Activated naive CD8-positive, alpha-beta T cell treated with anti-CD3 and anti-CD28 coated beads, Interleukin-2, amount 50 U/mL, for 16 hours (primary cell): ENCODE measurements around the gene HTR3B.
"Not testable (repeated sequence)": the region's sequence is repeated elsewhere in the genome, so short reads cannot be mapped to it uniquely, and the experiment has no call there.

Experiments used
- DNase-seq: peaks from one replicate; pipeline ENCODE4 v3.0.0-alpha.2; 2020; ENCODE audit warnings: low read depth, low spot score

The HTR3B gene

DNA sequence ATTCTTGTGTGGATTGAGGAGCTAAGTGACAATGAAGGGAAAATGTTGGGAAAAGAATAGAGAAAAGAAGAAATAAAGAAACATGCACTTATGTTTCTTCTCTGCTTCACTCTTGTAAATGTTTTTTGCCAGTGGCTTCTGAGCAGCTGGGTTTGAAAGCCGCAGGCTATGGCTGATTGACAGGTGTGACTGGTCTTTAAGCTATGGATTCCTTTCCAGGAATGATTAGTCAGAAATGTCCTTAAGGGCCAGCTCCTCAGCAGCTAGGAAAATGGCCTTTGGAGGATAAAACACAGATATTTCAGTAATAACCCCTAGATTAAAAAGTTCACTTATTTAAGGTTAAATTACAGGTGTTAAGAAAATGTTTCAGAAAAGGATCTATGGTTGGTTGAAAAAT is 22.7 kb upstream of the HTR3B start:
- DNase-seq, result no peak

DNA sequence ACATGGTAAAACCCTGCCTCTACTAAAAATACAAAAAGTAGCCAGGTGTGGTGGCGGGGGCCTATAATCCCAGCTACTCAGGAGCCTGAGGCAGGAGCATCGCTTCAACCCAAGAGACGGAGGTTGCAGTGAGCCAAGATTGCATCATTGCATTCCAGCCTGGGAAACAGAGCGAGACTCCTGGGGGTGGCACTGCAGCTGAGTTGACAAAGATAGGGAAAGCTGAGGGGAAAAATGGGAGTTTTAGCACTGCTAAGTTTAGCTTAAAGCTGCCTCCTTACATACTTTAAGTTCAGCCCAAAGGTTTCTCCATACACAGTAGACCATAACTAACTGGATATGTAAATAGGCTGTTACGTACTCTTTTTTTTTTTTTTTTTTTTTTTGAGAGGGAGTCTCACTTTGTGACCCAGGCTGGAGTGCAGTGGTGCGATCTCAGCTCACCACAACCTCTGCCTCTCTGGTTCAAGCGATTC is 20.2 kb upstream of the HTR3B start:
- no peak for DNase-seq

DNA sequence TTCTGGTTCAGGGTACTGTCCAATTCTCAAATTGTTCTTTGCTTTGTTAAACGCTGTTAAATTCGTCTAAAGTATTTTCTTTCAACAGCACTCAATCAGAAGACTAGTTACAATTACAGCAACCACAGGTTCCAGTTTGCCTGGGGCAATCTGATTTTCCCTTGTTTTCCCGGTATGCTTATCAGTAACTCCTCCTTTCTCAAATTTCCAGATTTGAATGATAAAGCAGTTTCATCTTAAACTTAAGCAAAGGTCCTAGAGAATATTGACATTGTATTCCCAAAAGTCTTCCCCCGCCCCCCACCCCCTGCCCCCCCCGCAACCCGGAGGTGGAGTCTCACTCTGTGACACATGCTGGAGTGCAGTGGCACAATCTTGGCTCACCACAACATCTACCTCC is 18.7 kb upstream of the HTR3B start:
- no peak for DNase-seq

DNA sequence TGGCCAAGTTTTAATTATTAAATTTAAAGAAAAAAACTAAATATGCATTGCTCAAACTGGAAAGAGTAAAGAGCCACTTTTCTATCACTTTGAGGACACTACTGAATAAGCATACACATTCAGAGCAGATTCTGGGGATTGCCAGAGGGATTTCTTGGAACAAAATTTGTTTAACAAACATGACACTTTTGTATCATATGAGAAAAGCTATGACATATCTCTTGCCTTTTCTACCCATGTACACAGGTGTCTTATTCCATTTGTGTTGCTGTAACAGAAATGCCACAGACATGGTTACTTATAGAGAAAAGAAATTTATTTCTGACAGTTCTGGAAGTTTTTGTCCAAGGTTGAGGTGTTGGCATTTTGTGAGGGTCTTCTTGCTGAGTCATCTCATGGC is 15.7 kb upstream of the HTR3B start:
- DNase-seq, result no peak

DNA sequence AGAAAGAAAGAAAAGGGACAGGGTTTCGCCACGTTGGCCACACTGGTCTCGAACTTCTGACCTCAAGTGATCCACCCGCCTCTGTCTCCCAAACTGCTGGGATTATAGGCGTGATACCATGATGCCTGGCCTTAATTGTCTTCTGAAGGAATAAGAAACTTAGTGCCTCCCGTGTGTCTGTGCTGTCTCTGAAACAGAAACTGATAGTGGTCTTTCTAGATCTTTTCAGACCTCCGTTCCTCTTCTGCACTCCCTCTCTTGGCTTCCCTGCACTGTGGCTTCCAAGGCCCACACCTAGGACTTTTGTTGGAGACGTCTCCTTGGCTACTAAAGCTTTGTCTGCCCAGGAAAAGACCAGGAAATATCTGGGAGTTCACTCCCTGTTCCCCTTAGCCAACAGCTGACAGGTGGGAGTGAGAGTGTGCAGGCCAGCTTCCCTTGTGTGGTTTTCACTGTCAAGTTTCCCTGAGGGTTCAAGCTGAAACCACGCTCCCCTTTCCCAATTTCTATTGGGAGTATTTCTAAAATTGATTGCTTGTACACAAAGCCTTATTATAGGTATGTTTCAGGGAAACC is 10.1 kb upstream of the HTR3B start:
- no peak for DNase-seq

DNA sequence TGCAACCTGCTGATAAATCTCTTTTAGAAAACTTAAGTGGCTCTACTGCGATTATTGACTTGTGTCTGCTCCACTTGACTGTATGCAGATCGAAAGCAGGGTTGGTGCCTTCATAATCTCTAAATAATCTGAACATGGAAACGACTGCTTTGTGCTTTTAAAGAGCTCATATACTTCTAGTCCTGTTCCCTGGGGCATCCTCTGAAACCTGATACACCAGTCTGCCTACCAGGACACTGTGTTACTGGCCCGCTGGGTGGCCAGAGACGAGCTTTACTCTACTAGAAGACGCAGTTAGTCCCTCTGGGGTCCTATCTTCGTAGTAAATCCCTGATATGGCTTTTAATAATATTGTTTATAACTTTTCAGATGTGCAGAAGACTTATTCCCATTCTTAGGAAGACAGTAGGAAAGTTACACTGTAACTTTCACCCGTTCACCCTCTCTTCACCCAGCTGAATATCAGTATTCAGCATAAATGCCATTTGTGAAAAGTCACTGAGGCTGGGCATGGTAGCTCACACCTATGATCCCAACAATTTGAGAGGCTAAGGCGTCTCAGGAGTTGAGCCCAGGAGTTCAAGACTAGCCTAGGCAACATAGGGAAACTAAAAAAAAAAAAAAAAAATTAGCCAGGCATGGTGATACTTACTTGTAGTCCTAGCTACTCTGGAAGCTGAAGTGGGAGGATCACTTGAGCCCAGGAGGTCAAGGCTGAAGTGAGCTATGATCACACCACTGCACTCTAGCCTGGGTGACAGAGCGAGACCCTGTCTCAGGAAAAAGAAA is 9.0 kb upstream of the HTR3B start:
- DNase-seq, result no peak

DNA sequence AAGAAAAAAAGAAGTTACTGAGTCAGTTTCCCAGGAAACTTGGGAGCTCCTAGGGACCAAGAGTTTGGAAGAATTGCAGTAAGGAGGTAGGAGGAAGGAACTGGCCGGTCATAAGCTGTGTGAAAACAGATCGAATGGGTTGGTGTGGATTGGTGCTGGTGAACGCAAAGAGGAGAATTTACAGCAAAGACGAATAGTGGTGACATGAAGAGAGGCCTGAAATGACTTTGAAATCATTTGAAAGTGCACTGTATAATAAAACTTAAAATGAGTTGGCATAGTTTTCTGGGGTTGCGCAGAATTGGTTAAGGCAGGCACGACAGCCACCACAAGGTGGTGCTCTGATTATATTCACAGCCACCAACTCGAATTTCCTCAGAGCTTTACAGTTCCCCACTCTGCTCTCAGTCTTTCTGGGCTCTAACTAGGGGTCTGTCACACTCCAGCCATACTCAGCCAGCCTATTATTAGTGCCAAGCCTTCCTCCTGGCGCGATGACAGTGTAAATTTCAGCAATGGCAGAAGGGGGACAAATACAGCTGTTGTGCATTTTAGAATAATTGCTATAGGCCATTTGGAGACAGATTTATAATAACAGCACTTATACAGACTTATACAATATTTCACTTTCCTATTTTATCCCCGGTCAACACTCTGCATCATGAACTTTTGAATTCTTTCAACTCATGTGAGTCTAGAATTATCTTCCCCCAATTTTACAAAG is 8.3 kb upstream of the HTR3B start:
- no peak for DNase-seq

DNA sequence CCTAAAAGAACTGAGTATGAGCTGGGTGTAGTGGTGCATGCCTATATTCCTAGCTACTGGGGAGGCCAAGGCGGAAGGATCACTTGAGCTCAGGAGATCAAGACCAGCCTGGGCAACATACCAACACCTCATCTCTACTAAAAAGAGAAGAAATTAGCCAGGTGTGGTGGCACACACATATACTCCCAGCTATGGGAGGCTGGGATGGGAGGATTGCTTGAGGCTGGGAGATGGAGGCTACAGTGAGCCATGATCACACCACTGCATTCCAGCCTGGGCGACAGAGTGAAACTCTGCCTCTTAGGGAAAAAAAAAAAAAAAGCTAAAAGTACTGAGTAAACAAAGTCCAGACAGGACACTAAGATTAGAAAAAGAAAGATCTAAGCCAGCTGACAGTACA is 3.5 kb upstream of the HTR3B start:
- DNase-seq, result no peak

DNA sequence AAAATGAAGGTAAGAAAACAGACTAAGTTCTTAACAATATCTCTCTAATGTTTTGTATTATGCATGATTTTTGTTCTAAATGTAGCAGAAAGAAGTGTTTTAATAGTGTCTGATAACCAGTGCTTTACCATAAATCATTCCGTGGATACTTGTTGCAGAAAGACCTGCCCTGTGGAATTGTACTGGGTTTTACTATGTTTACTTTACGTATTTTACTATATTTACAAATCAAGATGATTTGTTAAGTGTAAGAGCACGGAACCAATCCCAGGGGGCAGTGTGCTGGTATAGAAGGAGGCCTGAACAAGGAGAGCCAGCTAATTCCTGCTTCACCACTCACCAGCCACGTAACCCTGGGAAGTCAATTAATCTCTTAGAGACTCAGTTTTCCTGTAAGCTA is 1.4 kb downstream of the HTR3B start:
- DNase-seq, result no peak

DNA sequence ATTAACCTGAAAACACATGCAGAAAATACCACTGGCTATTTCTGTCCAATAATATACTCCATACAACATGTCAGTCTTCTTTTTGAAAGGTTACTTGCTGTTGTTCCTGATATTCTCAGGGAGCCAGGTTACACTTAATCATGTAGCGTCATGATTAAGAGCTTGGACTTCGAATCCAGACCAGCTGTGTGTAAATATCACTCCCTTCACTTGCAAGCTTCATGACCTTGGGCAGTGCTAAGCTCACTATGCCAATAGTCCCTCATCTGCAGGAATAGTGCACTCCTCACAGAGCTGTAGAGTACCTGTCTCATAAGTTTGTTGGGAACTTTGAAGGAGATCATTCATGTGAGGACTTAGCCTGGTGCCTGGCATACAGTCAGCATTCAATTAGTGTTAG is 1.9 kb downstream of the HTR3B start:
- no peak for DNase-seq

DNA sequence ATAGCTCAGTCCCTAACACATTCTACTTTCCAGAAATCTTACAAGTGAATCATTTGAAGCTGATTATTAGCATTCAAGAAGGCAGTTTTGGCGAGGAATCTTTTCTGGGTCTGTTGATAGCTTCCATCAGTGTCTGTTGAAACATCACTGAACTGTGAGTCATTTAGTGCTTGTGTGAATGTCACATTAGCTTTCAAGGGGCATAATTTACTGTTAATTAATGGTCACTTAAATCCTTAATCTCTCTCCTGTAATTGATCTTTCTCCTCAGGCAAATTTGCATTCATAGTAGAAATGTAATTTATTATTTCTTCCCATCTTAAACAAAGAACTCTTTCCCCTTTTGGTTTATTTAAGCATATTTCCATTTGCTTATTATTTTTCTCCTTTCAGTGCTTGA is 2.6 kb downstream of the HTR3B start:
- no peak for DNase-seq

DNA sequence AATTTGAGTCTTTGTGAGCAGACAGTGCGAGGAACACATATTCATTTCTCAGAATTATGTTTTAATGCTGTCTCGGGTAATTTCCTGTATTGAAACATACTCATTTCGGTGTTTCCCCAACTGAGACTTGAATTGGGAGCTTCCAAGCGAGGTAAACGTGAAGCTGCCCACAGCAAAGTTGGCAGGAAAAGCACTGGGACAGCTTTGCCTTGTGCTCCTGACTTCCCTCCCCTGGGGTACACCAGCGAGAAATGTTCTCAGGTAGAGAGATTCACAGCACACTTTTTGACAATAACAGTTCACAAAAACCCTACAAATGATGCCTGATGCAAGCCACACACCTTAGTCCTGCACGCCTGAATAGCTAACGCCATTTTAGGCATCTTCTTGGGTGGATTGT is 3.1 kb downstream of the HTR3B start:
- DNase-seq, result no peak

DNA sequence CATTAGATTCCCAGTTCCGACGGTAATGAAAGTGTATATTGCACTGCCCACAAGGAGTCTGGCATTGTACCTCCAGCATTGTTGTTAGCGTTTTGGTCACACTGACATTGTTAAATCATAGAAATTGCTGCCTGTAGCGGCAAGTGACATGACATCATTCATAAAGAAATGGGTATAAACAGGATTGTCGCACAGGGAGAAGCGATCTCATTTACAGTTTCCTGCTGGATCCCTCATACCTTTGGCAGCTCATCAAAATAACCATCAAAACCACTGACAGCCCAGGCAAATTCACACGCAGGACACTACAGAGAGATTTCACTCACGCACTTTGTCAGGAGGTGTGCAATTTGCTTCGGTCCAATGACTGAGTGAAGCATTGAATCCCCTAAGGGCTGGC is 3.5 kb downstream of the HTR3B start:
- no peak for DNase-seq

DNA sequence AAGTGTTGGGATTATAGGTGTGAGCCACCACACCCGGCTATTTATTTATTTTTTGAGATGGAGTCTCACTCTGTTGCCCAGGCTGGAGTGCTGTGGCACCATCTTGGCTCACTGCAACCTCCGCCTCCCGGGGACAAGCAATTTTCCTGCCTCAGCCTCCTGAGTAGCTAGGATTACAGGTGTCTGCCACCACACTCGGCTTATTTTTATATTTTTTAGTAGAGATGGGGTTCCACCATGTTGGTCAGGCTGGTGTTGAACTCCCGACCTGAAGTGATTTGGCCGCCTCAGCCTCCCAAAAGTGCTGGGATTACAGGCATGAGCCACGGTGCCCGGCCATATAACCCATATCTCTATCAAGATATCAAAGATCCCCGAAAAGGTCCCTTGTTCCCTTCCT is 6.9 kb downstream of the HTR3B start:
- not testable (repeated sequence) for DNase-seq

DNA sequence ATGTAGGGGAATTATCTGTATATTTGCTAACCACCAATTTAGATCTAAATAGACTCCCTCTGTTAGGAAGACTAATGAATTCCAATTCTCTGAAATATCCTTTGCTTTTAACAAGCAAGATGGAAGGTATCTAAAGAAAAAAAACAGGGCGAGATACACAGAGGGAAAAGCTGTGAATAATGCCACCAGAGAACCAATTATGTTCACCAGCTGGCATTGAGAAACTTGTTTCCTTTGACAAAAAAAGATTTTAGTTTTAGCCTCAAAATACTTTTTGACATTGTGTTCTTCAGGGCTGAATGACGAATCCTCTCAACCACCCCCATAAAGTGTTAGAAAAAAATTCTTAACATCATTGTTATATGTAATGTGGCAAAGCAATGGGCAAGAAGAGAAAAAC is 19.0 kb downstream of the HTR3B start:
- DNase-seq, result no peak

DNA sequence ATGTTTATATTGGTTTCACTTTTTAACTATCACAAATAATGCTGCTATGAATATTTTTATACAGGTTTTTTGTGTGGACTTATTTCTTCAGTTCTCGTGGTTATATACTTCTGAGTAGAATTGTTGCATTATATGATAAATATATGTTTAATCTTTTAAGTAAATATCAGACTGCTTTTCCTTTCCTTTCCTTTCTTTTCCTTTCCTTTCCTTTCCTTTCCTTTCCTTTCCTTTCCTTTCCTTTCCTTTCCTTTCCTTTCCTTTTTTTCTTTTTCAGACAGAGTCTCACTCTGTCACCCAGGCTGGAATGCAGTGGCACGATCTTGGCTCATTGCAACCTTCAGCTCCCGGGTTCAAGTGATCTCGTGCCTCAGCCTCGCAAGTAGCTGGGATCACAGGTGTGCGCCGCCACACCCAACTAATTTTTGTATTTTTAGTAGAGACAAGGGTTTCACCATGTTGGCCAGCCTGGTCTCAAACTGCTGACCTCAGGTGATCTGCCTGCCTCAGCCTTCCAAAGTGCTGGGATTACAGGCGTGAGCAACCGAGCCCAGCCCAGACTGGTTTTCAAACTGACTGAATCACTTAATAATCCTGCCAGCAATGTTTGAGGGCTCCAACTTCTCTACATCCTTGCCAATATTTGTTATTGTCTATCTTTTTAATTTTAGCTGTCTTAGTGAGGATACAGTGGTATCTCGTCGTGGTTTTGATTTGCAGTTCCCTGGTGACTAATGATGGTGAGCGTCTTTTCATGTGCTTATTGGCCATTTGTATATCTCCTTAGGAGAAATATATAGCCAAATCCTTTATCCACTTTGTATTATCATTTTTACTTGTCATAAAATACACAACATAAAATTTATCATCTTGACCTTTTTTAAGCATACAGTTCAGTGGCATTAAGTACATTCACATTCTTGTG is 21.9 kb downstream of the HTR3B start:
- no peak for DNase-seq

DNA sequence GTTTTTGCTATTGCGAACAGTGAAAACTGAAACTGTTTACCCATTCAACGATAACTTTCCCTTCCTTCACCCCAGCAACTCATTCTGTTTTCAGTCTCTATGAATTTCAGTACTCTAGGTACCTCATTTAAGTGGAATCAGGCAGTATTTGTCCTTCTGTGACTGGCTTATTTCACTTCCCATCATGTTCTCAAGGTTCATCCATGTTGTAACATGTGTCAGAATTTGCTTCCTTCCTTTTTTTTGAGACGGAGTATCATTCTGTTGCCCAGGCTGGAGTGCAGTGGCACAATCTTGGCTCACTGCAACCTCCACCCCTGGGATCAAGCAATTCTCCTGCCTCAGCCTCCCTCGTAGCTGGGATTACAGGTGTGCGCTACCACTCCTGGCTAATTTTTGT is 23.7 kb downstream of the HTR3B start:
- DNase-seq, result no peak

DNA sequence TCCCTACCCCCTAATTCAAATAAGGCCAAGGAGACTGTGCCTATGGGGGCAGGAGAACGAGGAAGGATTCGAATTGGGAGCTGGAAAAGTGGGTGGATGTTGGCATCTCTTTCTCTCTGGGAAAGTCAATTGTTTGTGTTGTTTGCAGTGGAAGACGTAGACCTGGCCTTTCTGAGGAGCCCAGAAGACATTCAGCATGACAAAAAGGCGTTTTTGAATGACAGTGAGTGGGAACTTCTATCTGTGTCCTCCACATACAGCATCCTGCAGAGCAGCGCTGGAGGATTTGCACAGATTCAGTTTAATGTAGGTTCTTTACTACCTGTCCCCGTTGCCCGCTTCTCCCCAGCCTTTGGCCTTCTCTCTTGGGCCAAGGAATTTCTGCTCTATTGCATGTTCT is 28.2 kb downstream of the HTR3B start:
- no peak for DNase-seq

DNA sequence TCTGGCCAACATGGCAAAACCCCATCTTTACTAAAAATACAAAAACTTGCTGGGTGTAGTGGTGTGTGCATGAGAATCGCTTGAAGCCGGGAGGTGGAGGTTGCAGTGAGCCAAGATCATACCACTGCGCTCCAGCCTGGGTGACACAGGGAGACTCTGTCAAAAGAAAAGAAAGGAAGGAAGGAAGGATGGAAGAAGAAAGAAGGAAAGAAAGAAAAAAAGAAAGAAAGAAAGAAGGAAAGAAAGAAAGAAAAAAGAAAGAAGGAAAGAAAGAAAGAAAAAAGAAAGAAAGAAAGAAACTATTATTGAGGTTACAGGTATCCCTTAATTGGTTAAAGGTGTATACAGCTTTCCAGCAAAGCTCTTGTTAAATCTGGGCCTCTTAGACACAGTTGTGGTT is 29.6 kb downstream of the HTR3B start:
- not testable (repeated sequence) for DNase-seq

DNA sequence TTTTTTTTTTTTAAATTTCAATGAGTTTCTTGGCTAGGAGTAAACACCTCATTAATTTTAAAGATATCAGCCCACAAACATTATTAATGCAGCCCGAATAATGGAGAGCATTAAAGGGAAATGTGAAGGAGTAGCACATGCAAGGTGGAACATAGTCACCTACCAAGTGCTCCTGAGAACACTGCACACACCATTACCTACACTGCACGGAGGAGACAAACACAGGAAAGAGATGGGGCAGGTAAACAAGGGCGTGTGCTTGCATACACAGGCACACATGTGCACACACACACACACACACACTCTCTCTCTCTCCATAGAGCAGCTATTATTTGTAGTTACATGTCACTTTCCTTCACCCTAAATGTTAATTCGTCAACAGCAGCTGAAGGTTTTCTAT is 30.2 kb downstream of the HTR3B start:
- no peak for DNase-seq

DNA sequence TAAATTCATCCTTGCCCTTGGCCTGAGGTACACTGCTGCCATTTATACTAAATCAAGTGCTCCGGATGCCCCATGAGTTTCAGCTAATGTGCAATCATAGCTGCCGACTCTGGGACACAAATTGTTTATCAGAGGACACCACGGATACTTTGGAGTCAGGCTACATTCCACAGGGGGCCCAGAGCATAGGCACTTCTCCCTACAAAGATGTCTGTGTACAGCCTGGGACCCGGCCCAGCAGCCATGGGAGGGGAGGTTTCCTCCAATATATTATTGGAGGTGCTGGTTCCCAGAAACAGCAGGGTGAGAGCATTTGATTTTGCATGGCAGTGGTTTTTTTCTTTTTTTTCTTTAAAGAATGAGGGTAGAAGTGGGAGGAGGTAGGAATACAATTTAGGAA is 31.3 kb downstream of the HTR3B start:
- DNase-seq, result no peak

DNA sequence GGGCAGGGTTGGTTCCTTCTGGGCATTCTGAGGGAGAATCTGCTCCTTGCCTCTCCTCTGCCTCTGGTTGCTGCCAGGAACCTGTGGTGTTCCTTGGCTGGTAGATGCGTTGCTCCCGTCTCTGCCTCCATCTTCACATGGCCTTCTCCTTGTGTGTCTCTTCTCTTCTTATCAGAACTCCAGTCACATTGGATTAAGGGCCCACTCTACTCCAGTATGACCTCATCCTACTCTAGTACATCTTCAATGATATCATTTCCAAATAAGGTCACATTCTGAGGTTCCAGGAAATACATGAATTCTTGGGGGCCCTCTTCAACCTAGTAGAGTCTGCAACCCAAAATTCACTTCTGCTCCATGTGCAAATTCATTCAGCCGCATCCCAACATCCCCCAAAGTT is 33.3 kb downstream of the HTR3B start:
- no peak for DNase-seq
